HG03432 (cell line): ENCODE measurements around the gene TEP1.
"Not testable (repeated sequence)": the region's sequence is repeated elsewhere in the genome, so short reads cannot be mapped to it uniquely, and the experiment has no call there.

Source experiments
- ATAC-seq: cut with Tn5 transposase; IDR thresholded peaks from one replicate; pipeline ENCODE4 v1.9.1; 2021; ENCODE audit warnings: mild to moderate bottlenecking, moderate library complexity; ENCODE audit not compliant: unreplicated experiment

TEP1 gene

DNA sequence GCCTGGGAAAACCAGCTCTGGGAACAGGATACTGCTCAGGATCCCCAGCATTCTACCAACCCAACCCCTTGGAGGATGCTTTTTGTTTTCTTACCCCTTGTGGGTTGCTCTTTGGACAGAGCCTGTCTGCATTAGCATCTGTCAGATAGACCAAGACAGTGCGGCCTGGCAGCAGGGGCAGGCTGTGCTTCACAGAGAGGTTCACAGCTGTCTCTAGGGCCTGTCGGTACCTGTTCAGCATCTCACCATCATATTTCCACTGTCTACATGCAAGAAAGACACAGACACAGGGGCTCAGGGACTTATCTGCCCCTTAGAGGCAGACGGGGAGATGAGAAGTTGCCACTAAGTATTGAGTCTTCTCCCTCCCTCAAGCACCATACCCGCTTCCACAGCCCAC lies 21.8 kb downstream of the TEP1 start:
- no peak for ATAC-seq

DNA sequence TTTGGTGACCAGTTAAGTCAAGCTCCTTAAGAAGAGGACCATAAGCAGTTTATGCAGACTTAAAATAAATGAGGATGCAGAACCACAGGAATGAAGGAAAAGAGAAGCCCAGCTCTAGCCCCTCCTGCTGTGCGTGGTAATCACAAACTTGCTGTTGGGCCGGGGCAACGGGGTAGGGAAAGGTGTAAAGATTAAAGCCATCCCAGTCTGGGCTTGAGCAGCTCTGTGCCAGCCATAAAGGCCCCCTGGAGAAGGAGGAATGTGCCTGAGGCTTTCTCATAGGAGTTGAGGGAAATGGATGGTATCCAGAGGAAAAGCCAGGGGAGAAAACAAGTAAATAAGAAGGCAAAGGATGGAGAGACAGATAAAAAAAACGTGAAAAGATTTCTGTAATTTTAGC lies 25.1 kb downstream of the TEP1 start:
- ATAC-seq = no peak

DNA sequence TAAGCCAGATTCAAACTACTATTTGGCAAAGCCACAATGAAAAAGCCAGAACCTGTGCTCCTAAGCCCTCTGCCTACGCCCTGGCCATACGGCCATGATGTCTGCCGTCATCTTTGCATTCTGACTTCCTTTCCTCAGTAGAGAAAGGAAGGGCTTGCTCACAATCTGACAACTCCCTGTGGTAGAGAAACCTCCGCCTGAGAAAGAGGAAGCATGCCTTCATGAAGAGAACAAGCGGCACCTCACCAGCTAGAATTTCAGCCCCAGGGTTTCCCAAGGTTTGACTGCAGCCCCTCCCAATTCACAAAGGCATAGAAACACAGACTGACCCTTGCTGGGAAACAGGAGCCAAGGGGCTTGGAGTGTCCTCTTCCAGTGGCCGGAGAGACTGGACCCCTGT lies 25.7 kb downstream of the TEP1 start:
- no peak for ATAC-seq

DNA sequence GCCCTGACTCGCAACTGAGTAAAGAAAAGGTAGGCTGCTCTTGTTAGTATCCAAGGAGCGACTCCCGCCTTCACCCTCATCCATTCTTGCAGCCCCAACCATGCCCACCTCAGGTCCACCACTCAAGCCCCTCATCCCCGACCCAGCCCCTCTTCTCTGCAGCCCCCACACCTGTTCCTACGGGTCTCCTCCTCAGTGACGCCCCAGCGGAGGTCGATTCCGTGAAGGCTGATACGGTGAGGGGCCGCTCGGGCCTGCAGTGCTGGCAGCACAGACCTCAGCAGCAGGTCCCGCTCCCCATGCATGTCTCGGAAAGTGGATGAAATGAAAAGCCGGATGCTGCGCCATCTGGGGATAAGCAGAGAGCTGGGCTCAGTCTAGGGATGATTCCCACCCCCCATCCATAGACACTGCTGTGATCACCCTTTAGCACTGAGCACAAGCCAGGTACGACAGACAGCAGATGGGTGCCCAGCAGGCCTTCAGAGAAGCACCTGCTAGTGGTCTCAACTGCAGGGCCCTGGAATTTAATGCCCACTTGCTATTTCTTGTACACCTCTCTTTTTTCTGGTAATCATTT lies 26.9 kb downstream of the TEP1 start:
- ATAC-seq = no peak

DNA sequence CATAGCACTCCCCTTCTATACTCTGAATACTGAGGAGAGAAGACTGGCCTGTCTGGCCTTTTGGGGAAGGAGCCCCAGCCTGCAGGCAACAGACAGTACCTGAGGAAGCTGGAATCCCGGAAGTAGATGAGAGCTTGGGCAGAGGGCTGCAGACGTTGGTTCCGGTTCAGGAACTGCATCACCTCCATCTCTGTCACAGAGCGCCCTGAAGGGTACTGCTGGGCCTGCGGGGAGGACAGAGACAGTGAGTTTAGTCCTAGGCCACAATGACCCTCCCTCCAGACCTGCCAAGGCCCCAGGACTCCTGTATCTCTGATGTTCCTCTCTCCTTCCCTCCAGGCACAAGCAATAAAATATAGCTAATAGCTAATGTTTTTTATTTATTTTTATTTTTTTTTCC lies 28.4 kb downstream of the TEP1 start:
- ATAC-seq = no peak

DNA sequence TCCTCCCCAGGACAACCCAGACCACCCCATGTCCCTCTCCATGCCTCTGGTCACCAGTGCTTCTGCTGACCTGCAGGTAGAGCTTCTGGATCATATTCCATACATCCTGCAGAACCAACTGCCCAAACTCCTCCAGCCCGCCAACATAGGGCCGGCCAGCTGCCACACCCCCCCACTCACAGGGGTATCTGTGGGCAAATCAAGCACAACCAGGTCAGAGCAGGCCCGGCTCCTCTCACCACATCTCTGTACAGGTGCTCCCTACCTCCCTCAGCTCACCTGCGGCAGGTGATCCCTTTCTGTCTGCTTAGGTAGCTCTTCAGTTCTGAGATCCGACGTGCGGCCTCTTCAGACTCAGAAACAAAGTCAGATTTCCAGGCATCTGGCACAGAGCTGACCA lies 29.0 kb downstream of the TEP1 start:
- no peak for ATAC-seq

DNA sequence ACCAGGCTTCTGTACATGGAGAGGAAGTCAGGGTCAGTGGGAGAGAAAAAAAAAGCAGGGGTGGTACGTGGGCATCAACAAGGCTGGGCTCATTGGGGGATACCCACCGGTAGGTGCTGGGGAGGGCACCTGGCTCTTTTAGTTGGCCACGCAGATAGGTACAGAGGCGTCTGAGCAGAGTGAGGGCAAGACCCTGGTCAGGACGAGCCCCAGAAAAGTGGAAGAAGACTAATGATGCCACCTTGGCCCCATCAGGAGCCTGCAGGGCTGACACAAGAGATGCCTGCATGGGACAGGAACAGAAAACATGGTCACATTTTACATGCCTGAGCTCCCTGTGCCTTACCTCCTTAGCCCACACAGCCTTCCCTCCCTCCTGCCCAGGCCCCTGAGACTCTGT lies 29.7 kb downstream of the TEP1 start:
- no peak for ATAC-seq

DNA sequence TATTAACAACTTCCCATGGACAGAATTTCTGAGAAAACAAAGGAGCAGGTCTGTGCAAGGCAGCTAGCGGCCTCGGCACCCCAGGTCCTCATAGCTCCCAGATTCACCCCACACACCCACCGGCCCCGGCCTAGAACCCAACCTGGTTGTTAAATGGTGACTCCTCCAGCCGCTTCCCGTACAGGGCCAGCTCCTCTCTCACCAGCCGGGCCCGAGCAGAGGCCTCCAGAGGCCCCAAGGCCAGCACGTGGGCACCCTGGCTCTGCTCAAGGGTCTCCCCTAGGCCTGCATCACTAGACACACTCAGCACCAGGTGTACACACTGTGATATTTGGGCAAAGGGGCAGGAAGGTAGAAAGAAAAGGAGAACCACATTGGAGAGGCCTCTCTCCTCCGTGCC lies 30.3 kb downstream of the TEP1 start:
- no peak for ATAC-seq

DNA sequence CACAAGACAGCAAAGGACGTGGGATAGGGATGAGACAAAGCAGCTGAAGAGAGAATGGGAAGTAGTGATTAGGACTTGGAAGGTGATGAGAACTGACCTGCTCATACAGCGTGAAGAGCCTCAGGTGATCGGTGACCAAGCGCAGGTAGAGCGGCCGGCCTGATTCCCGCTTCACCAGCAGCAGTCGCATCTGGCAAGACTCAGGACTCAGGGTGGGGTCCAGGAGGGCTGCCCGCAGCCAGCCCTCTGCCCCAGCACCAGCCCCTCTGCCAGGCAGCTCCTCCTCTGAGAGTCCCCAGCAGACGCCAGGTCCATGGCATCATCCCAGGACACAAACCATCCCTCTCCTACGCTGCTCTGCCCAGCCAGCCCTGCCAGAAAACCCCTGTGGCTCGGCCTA lies 30.8 kb downstream of the TEP1 start:
- no peak for ATAC-seq

DNA sequence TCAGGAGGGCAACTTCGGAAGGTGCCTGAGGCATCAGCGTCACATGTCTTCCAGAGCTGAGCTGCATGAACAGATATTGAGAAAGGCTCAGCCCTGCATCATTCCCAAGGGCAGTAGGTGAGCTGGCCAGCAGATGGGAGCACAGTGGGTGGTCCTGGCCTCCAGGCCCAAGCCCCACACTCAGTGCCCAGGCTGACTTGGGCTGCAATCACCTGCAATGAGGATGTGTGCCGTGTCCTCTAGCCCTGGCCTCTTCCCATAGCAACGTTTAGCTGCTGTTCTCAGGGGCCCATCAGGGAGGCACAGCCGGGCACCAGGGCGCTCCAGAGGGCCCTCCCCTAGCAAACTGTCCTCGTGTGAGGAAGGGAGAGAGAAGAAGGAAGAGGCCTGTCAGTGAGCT lies 32.0 kb downstream of the TEP1 start:
- no peak for ATAC-seq

DNA sequence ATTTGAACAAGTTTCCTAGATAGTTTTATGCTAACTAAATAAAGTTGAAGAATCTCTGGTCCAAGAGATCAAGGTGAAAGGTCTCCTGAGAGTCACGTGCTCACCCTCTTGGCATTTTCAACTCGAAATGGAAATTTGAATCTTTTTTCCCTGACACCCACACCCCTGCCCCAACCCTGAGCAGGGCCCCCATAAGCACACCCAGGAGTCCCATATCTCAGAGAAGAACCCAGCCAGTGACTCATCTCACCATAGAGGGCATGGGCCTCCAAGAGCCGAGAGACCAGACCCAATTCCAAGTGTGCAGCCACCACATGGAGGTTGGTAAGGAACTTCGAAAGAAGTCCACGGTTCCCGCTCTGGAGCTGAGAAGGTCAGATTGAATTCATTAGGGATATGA lies 32.6 kb downstream of the TEP1 start:
- no peak for ATAC-seq

DNA sequence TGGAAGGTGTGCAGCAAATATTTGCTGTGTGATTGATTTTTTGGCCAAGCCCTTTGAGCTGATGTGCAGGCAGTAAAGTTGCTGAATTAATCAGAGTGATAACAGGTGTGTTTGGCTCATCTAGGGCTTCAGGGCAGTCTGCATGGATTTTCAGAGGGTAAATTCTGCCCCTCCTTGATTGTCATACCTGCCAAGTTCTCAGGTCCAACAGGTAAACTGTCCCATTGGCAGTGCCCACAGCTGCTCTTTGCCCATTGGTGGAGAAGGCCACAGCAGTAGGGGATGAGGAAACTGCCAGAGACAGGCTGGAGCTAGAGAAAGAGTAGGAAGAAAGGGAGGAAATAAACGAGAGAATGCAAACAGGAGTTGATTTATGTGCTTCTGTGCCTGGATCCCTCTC lies 33.6 kb downstream of the TEP1 start:
- no peak for ATAC-seq

DNA sequence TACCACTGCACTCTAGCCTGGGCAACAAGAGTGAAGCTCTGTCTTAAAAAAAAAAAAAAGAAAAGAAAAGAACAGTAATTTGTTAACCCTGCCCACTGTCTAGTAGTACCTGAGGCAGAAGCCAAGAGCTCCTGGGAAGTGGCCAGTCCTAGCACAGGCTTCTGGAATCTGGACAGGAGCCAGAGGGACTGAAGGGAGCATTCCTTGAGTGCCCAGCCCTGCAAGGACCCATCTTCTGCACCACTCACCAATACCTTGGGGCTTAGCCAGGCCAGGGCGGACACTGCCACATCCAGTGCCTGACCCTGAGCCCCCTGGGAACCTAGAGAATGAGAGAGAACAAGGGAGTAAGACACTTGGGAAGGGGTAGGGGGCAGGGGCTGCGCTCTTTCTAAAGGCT lies 36.1 kb downstream of the TEP1 start:
- no peak for ATAC-seq

DNA sequence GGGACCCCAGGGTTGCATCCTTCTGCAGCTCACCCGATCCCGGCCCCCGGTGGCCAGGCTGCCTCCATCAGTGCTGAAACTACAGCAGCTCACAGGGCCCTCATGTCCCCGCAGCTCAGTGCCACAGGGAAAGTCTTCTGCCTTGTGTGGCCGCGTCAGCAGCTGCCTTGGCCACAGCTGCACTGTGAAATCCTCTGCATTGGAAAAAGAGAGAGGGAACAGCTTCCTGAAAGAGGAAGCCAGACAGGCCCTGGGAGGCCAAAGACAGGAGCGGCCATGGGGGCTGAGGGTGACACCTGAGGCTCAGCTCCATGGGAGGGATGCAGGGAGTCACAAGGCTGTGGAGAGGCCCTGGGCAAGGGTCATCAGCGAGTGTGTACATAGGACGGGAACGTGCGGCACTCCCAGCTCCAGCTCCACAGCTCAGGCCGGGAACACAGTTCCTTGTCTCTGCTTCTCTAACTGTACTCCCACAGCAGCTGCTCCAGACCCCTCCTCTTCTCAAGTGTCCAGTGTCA lies 37.2 kb downstream of the TEP1 start:
- no peak for ATAC-seq

DNA sequence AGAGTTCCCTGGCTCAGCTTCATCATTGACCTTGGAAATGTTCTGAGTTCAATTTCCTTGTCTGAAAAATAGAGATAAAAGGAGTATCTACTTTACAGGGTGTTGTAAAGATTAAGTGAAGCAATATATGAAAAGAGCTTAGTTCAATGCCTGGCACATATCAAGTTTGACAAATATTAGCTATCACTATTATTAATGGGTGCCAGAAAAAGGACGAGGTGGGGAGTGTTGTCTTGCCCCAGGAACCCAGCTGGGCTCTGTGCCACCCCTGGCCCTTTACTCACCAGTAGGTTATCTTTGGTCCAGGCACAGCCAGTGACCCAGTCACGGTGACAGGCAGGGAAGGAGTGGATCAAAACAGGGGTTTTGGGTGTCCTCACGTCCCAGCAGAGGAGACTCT lies 37.8 kb downstream of the TEP1 start:
- ATAC-seq = no peak

DNA sequence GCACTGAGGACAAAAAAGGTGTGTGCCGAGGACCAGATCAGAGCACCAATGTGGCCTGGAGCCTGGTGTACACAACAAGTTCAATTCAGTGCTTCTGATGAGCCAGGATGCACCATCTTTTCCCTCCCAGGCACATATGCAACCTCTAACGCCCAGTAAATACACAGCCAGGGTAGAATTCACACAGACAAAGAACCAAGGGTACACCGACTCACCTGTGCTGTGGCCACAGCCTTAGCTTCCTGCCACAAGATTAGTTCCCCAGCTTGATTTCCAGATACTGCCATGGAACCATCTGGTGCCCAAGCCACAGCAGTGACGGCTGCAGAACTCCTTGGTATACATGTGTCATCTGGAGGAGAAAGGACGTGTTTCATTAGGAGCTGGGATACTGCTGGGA lies 40.5 kb downstream of the TEP1 start:
- no peak for ATAC-seq

DNA sequence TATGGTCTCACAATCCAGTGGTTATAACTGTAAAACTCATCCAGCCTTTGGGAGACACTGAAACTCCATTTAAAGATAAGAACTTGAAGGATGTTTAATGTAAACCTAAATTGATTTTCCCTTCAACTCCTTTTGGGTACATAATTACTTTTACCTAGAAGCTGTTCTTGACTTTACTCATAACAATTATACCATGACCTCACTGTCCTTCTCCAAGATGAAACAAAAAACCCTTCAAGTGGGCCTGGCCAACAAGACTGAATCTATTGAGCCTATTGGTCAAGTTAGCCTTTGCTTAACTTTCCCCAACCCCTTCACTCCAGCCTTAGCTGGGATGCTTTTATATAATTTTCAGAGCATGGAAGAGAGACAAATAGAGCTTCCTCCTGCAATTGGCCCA lies 47.4 kb downstream of the TEP1 start:
- no peak for ATAC-seq

DNA sequence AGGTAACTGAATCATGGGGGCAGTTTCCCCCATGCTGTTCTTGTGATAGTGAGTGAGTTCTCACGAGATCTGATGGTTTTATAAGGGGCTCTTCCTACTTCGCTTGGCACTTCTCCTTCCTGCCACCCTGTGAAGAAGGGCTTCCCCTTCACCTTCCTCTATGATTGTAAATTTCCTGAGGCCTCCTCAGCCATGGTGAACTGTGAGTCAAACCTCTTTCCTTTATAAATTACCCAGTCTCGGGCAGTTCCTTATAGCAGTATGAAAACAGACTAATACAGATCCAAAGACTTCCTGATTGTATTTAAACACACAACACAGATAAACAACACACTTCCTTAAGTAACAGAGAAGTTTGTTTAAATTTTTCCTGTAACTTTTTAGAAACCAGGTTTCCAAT lies 54.8 kb downstream of the TEP1 start:
- not testable (repeated sequence) for ATAC-seq

DNA sequence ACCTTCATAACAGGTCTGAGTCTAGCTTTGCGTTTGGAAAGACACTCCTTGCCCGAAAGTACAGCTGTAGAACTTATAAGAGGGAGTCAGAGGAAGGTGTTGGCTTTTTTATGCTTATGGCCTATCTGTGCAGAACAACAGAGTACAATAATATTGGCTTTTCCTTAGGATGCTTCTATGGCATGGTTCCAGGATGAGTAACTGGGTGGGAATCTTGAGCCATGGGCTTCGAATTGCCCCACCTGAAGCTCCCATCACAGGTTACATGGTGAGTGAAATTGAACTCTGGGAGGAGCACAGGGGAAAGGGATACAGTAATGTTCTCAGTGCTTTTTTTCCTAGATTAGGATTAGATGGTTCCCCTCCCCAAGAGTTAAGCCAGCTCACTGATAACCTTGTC lies 56.9 kb downstream of the TEP1 start:
- no peak for ATAC-seq

DNA sequence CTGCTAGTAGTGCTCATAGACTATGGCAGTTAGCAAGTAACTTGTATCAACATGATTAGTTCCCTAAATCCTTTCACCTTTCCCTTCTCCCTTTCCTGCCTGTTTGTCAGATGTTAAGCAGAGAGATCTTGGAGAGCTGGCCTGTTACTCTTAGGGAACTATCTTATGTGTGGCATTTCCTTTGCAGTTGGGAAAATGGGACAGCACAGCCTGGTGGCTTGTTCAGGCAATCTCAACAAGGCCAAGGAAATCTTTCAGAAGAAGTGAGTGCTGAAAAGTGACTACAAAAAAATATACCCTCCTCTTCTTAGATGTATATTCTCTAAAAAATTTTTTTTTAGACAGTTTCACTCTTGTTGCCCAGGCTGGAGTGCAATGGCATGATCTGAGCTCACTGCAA lies 62.4 kb downstream of the TEP1 start:
- no peak for ATAC-seq

DNA sequence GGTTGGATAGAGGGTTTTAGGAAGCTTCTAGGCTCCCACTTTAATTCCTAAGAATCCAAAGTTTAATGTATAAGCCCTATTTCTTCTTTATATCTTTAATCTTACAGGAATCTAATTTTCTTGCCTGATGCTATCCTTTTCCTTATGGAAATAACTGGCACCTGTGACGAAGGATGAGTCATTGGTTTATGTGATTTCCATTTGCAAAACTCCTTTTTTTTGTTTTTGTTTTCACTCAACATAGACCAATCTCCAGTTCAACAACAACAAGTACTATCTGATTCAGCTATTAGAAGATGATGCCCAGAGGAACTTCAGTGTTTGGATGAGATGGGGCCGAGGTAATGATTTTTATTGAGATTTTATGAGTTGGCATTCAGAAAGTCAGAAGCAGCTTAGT lies 63.0 kb downstream of the TEP1 start:
- ATAC-seq = no peak

DNA sequence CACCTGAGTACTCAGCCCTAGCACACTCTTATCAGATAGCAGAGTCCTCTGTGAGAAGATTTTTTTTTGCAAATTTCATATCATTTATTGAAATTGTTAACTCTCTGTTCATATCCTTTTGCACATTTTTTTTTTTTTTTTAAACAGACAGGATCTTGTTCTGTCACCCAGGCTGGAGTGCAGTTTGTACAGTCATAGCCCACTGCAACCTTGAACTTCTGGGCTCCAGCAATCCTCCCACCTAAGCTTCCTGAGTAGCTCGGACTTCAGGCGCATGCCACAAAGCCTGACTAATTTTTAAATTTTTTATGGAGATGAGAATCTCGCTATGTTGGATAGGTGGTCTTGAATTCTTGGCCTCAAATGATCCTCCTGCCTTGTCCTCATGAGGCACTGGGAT lies 65.6 kb downstream of the TEP1 start:
- no peak for ATAC-seq

DNA sequence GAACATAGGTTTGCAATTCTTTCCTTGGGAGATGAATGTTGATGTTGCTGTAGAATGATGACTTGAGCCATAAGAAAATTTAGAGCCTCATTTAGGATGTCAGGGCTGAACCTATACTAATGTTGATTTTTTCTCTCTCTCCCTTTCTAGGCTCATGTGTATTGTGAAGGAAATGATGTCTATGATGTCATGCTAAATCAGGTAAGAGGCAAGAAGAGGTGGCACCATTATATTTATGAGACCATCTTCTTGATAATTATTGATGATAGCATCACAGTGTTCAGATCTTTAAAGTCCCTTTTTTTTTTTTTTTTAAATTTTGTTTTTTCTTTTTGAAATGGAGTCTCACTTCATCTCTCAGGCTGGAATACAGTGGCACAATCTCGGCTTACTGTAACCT lies 66.6 kb downstream of the TEP1 start:
- ATAC-seq = no peak

DNA sequence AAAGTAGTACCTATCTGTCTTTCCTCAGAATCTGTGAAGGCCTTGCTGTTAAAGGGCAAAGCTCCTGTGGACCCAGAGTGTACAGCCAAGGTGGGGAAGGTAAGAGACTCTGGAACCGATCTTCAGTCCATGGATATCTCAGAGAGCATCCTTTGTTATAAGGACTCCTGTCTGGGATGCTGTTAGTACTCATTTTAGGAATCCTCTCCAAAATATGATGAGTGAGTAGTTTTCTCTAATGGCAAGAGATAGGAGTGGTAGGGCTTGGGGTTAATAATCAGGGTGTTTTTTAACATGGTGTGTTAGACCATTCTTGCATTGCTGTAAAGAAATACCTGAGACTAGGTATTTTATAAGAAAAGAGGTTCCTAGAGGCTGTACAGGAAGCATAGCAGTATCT lies 67.9 kb downstream of the TEP1 start:
- ATAC-seq = no peak
